ENCODE results near the gene CREB5. TPM values are rescaled to one million over a fixed set of nuclear protein-coding genes. Genes with fewer than 3 reads are reported as not detected.

The CREB5 gene
- total and polyA plus RNA-seq, 2 of the 8 experiments (the other 6 are each of a cell fraction or from before 2014, with no cell fraction given): 2.4 to 2.7 TPM

DNA sequence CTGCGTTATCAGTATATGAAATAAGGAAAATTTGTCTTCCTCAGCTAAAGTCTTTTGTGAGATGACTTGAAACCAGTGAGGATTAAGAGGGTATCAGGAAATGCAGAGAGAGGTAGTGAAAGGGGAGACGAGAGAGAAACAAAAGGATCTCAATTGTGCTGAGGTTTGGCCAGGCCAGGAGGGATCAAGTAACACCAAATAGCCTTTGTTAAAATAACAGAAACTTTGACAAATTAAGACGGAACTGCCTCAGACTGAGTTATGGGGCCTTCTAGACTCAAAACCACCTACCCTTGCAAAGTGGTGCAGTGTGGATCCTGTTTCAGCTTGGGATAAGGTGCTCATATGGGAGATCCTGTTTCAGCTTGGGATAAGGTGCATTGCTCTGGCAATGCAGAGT, 263.1 kb downstream of the CREB5 start:
- Histone ChIP-seq H3K79me2 (ENCODE audit: control insufficient read depth in 1 of 2, insufficient read depth in 2 of 2, low read length in 2 of 2) (no peaks in the 10 kb centered on the region), H3K9me3 (ENCODE audit: insufficient read depth in 2 of 2, low read depth in 1 of 2, low read length in 1 of 2) (no peaks in the 10 kb centered on the region), H2AK5ac (ENCODE audit: low read depth, low read length) (no peak overlapping the region), H3K23ac (ENCODE audit: insufficient read length) (no peak overlapping the region), H3K27me3 (replicated peaks in 1 of 4; ENCODE audit: control insufficient read depth in 3 of 4, extremely low read depth in 1 of 4, insufficient read depth in 3 of 4, low read length in 3 of 4) (no peaks in the 10 kb centered on the region), H3K18ac (ENCODE audit: extremely low read depth, low read length) (peak overlapping the region; percentile 79; the same call in 1 of the 2 replicates), H2BK15ac (ENCODE audit: low read length) (no peak overlapping the region), H3K23me2 (ENCODE audit: low read depth, low read length) (no peaks in the 10 kb centered on the region; the same call in 1 of the 2 replicates), H3K79me1 (ENCODE audit: low read depth, low read length) (no peaks in the 10 kb centered on the region), H3K4me3 (ENCODE audit: extremely low read depth in 1 of 4, insufficient read depth in 2 of 4, low read depth in 3 of 4, low read length in 4 of 4) (peak overlapping the region in 1 of 4 experiments; percentile 16; a peak in 1 of 8 replicates), H4K8ac (ENCODE audit: extremely low read depth, insufficient read depth, low read length) (no peak overlapping the region), H2BK12ac (ENCODE audit: low read depth, low read length) (no peak overlapping the region), H3K9ac (replicated peaks in 1 of 4; ENCODE audit: extremely low read depth in 1 of 4, low read depth in 3 of 4, low read length in 3 of 4) (no peak overlapping the region), H3K4me2 (ENCODE audit: insufficient read depth in 1 of 2, low read depth in 2 of 2, low read length in 2 of 2) (peak overlapping the region; percentile 43 to 45; a peak in 3 of 4 replicates), H3K56ac (replicated peaks; ENCODE audit: insufficient read length, low read depth, low read length) (no peak overlapping the region), H3K4me1 (replicated peaks in 1 of 4; ENCODE audit: control insufficient read depth in 3 of 4, insufficient read depth in 4 of 4, low read length in 3 of 4) (peaks cover 2 to 21% (median 10%) of the 10 kb centered on the region in 4 experiments; a peak in 6 of 7 replicates), H3K14ac (ENCODE audit: insufficient read length) (no peak overlapping the region), H4K20me1 (replicated peaks in 1 of 2; ENCODE audit: control insufficient read depth in 1 of 2, insufficient read depth in 2 of 2, low read length in 2 of 2) (no peaks in the 10 kb centered on the region), H3K4ac (replicated peaks; ENCODE audit: insufficient read length, low read depth, low read length) (no peak overlapping the region), H2BK120ac (replicated peaks; ENCODE audit: low read depth, low read length) (no peak overlapping the region), H3K36me3 (ENCODE audit: control insufficient read depth in 2 of 4, insufficient read depth in 4 of 4, low read length in 3 of 4) (no peaks in the 10 kb centered on the region), H2AFZ (ENCODE audit: low read length) (peak overlapping the region; percentile 60), H3K27ac (ENCODE audit: low read depth, low read length) (no peak overlapping the region), H2BK5ac (ENCODE audit: low read depth, low read length) (0 out of 2 replicates have a peak overlapping the region, but pooled peaks have one; percentile 11), H4K91ac (replicated peaks; ENCODE audit: insufficient read length, low read length) (no peak overlapping the region), H2BK20ac (ENCODE audit: low read length) (0 out of 2 replicates have a peak overlapping the region, but pooled peaks have one; percentile 34), H4K5ac (ENCODE audit: insufficient read length, low read depth, low read length) (no peak overlapping the region)
- POLR2A ChIA-PET (ENCODE audit: partially characterized antibody): no interaction called here
- FAIRE-seq (no peak), DNase-seq (ENCODE audit: low read depth in 1 of 2, low spot score in 2 of 2) (no peak)
- CTCF ChIA-PET (ENCODE audit: partially characterized antibody): no interaction called here
- WGBS, 2 experiments (ENCODE audit: extremely low coverage in 1 of 2, insufficient coverage in 1 of 2, insufficient read length in 1 of 2, insufficient replicate concordance in 2 of 2, low coverage in 1 of 2, low lambda C conversion rate in 2 of 2, missing lambda C conversion rate in 1 of 2): 51% methylated on average over 3 of the region's 3 CpGs; no CpG with 5 or more reads in 1 of the 2 experiments
